Measurements from ENCODE around the gene WBP1.
"Not testable (repeated sequence)": the region's sequence is repeated elsewhere in the genome, so short reads cannot be mapped to it uniquely, and the experiment has no call there.

Gene WBP1

DNA sequence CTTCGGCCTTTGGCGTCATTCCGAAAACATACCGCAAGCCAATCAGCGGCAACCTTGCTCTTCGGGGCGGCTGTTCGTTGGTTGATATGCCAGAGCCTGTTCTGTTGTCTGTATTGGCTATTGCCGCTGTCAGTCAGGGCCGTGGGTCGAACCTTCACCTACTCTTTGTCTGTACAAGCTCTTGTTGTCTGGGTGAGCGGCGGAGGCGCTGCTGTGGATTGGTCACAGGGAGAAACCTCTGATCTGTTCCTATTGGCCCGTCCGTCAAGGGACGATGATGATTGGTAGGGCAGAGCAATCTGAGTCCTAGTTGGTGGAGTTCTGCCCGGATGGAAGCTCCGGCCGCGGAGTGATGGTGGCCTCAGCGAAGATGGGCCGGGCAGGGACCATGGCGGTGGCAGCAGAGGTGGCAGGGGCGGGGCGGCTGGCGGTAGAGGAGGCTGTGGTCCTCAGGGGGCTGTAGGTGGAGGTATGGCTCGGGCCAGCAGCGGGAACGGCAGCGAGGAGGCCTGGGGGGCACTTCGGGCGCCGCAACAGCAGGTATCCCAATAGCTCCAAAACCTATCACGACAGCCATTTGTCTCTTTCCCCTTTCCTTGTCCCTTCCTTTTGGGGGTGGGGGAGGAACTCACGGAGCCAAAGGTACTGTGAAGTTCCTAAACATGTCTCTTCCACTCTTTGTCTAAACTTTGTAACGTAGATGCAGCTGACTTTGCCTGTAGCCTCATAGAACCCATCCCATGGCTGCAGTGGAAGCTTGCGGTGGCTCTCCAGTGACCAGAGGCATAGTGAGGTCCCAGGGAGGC lies at the start of gene WBP1:
Gene WBP1 (plus strand): TSS at position 307 of the 806 bp plus-strand sequence. CDS start 165 bp downstream, at position 472.
- peak; percentile 99 for DNase-seq

DNA sequence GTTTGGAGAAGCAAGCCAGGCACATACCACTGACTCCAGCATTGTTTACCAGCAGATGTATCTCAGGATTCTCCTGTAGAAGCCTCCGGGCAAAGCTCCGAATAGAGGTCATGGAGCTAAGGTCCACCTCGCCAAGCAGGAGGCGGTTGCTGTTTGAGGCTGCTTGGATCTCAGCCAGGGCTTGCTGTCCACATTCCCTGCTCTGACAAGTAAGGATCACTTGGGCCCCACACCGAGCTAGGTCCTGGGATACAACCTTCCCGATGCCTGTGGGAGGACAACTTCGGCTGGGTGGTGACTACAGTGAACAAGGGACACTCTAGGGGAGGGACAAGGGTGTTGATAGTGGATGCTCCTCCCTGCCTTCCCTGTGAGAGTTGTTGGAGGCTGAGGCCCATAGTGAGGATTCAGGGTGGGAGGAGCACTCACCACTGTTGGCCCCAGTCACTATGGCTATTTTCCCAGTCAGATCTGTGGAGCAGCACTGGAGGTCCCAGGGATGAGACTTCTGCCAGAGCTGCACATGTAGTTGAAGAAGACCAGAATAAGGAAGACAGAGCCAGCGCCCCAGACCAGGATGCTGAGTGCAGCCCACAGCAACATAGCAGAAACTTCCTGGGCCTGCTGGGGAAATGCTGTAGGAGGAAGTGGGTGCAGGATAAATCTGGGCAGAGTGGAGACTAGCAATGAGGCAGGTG lies 45.1 kb upstream of the WBP1 start:
- no peak for DNase-seq

DNA sequence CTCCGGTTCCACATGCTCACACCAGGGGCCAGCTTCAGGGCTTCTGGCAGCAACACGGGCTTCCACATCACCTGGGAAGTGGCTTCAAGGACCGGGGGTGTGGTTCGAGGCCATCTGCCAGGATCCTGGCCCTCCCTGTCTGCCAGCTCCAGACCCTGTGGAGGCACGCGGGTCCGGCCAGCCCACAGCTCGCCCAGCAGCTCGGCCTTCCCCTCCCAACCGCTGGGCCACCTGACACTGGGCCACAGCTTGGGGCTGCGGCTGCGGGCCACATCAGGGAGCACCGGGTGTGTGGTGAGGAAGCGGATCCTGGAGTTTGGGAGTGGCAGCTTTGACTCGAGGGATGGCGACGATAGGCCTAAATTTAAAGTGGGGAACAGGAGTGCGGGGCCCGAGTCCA lies 43.8 kb upstream of the WBP1 start:
- no peak for DNase-seq

DNA sequence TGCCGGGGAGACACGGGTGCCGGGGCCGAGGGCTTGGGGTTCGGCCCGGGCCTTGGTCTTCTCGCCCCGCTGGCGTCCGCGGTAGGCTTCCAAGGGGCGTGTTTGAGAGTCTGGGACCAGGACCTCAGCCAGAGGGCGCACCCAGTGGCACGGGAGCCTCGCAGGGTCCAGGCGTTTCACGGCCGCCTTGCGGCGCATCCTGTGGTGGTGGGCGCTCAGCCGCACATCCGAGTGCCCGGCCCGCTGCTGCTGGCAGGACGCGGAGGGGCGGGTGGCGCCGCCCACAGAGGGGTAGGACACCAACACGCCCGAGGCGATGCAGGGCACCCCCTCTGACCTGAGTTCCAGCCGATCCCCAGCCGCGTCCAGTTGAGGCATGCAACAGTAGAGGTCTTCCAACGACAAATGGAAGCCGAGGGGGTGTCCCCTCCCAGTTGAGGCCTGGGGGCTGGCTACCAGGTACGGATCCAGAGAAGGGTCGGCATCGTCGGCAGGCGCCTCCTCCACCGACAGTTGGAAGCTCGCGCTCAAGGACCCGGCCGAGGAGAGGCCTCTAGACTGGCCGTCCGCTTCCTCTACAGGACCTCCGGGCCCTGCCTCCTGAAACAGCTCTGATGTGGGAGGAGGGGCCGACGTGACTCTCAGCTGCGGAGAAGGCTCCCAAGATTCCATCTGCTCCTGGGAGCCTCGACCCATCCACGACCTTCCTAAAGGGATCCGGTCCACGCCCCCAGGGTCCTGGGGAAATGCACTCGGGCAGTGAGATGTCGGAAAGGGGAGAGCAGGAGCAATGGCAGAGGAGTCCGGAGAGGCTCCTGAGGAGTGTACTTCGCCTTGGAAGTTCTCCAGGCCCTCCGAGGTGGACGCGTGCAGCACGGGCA lies 43.1 kb upstream of the WBP1 start:
- no peak for DNase-seq

DNA sequence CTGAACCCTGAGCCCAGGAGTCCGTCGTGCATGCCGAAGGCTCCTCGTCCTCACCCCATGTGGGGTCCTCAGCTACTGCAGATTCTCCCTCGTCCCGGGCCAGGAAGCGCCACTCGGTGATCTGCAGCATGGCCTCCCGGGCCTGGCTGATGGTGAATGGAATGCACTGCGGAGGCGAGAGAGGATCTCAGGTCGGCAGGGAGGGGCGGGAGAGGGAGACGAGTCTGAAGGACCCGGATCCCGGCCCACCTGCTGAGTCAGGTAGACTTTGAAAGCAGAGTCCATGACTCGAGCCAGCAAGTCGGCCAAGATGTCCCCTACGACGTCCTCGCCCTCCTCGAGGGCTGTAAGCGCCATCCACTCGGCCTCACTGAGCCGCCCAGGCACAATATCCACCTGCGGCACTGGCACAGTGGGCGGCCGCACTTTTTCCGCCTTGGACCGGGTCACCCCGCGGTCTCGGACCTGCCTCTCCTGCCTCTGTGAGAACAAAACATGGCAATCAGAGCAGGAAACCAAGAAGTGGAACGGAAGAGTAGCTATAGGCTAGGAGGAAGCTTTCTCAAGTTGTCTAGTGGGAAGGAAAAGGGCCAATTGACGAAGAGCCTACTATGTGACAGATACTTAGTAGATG lies 42.4 kb upstream of the WBP1 start:
- no peak for DNase-seq

DNA sequence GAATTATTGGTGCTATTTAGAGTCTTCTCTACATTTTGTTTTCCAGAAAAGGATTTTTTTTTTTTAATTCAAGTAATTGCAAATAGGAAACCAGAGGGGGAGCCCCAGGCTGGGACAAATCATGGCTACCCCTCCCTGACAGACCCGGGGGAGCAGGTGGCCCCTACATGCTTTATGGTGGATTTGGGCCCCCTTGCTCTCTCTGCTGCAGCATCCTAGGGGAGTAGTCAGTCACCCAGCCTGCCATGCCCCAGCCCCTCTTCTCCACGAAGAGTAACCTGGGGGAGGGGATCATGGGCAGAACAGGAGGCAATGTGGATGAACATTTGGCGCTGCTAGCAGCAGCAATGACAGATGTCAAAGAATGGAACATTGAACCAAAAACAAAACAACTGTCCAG lies 41.5 kb upstream of the WBP1 start:
- DNase-seq = no peak

DNA sequence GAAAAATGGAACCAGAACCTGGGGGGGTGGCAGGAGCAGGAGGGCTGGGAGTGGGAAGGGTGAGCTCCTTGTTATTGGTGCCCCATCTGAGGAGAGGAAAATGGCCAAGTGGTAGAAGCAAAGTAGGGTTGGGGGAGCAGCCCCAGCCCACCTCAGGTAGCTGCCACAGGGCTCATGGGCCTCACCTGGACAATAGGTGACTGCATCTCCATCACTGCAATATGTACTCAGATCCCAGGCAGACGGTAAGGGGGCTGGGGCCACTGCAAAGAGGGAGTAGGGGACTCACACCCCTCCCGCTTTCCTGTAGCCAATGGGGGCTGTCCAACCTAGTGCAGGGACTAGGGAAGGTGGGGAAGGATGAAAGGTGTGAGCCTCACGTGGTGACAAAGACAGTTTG lies 41.0 kb upstream of the WBP1 start:
- DNase-seq = no peak

DNA sequence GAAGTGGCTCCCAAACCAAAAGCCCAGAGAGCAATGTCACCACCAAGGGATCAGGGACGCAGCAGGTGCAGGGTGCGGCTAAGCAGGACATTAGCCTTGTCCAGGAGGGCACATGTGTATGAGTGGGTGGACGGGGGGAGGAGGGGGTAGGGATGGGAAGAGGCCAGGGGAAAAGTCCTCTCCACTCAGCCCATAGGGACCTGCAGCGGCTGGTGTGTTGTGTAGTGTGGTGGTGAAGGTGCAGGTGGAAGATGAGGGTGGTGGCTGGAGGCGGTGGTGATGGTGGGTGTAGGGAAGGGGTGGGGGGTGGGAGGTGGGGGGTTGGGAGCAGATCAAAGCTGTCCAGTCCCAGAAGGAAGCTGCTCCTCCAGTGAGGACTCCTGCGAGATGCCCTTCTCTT lies 40.5 kb upstream of the WBP1 start:
- DNase-seq = no peak

DNA sequence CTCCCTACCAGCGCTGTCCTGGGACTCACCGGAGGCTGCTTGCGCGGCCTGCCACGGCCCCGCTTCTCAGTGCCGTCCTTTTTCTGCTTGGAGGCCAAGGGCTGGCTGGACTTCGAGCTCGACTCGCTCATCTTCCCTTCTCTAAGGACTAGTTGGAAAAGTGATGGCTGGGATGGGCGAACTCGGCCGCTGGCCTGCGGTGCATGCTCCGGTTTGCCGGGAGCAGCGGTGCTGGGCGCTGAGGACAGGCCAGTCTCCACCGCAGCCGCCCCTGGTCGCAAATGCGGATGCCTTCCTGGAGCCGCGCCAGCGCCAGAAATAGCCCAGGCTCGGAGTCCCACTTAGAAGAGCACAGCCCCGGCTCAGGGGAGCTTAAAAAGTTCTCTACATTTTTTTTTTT lies 39.9 kb upstream of the WBP1 start:
- DNase-seq = no peak

DNA sequence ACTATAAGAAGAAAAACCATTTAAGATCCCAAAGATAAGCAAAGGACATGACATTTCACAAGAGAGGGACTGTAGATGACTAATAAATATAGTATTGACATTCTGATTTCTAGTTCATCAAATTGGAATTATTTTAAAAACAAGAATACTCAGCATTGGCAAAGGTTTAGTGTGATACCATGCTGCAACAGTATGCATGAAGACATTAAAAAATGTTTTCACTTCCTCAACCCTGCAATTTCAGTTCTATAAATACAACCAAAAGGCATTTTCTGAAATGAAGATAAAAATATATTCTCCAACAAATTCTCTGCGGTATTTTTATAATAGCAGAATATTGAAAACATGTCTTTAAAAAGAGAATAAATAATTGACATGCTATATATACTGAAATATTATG lies 38.9 kb upstream of the WBP1 start:
- DNase-seq = no peak

DNA sequence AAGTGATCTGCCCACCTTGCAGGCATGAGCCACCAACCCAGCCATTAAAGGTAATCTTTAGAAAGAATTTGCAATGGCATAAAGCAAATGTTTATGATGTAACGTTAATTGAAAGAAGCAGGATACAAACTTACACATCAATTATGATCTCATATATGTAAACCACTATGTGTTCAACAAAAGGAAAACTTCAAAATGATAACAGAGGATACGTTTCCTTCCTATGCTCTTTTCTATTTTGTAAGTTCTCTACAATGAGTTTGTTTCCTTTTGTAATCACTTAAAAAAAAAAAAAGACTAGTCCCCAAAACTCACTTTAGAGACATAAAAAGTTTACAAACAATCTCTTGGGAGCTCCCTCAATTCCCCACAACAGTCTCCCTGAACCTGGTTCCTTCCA lies 38.2 kb upstream of the WBP1 start:
- DNase-seq = no peak

DNA sequence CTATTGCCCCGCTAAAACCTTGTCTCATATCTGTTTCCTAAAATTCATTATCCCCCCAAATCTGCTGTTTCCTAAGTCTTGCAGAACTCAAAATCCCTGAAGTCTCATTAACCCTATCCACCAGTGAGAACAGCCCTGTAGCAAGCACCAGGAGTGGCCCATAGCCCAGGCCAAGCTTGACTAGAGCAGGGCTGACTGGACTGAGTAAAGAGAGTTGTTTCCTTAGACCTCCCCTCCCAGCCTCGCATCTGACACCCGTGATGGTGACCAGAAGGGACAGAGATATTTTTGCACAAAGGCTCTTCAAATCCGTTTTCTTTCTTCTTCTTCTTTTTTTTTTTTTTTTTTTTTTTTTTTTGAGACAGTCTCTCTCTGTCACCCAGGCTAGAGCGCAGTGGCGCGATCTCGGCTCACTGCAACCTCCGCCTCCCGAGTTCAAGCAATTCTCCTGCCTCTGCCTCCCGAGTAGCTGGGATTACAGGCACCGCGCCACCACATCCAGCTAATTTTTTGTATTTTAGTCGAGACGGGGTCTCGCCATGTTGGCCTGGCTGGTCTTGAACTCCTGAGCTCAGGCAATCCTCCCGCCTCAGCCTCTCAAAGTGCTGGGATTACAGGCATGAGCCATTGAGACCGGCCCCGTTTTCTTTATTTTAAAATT lies 37.7 kb upstream of the WBP1 start:
- DNase-seq = not testable (repeated sequence)

DNA sequence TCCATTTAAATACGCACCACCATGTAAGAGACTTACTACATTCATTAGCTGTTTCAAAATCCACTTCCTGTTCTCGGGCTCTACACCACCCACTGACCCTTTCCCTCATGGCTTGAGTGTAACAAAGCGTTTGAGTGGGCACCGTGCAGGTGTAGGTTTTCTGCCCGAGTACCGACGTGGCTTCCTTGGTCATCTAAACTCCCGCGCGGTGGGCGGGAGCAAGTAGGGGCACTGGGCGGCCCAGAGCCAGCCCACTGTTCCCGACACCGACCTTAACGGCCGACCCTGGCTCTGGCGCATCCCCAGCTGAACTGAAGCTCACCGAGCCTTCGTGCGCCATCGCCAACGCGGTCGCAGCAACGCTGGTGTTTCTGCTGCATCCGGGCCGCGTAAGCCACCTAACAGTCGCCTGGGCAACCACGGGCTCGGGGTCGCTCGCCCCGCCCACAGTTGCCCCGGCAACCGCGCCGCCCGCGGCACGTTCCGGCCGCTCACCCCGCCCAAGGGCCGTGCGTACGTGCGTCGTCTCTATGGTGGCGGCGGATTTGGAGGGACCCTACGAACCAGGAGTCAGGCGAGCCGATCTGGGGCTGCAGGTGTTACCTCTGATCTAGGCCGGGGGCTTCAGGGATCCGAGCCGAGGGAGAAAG lies 36.9 kb upstream of the WBP1 start, which contains the start of the genes C2orf81 and WDR54:
Gene C2orf81 (minus strand): TSS at position 399 of the 650 bp plus-strand sequence. CDS start 59 bp downstream, at position 340.
Gene WDR54 (plus strand): TSS at position 510 of the 650 bp plus-strand sequence. CDS start 424 bp downstream, outside the sequence.
- peak; percentile 93 for DNase-seq

DNA sequence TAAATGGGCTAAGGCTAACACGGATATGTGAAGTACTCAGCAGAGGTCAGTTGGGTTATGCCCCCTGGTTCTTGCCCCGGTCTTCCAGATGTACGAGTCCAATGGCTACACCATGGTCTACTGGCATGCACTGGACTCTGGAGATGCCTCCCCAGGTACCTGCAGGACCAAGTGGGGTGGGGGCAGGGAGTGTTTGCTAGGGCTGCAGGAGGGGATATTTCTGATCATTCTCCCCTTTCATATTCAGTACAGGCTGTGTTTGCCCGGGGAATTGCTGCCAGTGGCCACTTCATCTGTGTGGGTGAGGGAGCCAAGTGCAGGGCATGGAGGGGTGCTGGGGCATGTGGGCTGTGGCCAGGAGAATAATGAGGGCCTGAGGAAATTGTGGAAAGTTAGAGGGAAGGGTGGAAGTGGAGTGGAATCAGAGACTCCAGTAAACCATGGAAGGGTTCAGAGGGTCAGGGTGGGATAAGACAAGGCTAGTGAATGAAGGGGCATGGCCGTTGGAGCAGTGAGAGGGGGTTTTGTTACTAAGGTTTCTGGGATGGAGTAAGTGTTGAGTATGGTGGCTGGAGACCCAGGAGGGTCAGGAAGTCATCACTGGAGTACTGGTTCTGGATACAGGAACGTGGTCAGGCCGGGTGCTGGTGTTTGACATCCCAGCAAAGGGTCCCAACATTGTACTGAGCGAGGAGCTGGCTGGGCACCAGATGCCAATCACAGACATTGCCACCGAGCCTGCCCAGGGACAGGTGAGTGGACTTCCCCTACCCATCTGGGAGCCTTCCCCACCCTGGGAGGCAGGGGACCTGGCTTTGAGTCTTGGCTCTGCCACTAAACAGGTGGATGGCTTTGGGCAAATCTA lies 34.8 kb upstream of the WBP1 start:
- no peak for DNase-seq

DNA sequence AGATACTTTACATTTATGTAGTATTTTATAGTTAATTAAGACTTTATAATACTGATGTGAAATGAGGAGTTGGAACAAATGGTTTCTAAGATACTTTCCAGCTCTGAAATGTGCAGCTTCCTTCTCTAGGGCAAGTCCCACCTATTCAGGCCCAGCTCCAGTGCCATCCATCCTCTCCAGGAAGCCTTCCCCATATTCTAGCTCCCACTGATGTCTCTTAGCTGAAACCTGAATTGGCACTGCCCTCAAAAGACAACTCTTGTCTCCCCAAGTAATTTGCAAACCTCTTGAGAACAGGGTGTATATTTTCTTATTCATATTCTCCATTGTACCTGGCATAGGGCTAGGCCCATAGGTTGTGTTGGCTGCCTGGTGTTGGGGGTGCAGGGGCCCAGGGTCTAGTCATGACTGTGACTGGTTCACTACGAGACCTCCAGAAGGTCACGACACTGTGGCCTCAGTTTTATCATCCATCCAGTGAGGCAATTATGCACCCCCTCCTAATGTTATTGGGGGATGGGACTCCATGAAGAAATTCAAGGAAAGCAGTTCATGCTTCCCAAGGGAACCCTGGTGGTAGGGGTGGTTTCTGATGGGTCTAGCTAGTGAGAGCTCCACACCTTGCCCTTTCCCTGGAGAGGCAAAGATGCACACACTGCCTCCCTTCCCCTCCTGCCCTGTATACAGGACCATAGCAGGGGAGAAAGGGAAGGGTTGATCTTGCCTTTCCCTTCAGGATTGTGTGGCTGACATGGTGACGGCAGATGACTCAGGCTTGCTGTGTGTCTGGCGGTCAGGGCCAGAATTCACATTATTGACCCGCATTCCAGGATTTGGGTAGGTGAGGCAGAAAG lies 33.9 kb upstream of the WBP1 start:
- DNase-seq = no peak

DNA sequence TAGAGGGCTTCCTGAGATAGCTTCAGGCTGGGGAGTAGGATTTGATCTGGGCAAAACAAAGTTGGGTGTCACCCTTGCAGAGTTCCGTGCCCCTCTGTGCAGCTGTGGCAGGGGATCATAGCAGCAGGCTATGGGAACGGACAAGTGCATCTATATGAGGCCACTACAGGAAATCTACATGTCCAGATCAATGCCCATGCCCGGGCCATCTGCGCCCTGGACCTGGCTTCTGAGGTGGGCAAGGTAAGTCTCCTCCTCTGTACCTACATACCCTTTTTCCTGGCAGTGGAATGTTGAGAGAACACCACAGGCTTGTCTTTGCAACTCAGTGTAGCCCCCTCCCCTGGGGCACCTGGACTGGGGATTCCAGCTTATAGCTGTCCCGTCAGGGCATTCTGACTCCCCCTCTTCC lies 33.2 kb upstream of the WBP1 start:
- DNase-seq = no peak

DNA sequence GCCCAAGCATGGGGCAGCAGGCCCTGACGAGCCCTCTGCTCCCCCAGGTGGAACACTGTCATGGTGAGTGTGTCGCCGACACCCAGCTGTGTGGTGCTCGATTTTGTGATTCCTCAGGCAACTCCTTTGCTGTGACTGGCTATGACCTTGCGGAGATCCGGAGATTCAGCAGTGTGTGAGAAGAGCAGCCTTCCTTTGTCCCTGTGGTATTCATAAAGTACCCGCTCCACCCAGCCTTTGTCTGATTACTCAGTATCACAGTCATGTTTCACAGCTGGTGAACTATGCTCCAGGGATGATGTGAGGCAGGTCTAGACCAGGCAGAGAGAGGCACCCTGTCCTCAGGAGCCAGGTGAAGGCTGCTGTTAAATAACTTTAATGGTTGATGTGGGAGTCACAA lies 32.7 kb upstream of the WBP1 start:
- DNase-seq = no peak

DNA sequence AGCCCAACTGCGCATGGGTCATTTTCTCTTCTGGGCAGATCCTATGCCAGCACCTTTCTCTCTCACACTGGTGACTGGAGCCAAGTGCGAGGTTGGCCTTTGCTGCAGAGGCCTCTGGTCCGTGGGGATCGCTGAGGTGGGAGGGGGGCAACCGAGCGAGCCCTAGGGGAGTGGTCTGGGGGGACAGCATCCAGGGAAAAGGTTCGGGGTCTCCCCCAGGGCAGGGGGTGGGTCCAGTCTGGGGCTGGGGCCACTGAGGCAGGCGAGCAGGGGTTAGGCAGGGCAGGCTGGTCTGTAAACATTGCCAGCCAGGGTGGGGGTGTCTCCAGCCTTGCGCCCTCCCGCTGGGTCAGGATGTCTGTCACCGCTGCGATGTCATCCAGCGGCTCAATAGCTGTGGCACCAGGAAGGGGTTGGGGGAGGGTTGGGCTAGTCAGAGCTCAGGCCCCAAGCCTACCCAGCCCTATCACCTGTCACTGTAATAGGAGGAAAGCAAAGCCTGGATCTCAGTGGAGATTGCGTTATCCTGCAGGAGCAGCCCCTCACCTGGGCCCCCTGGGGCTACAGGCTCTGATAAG lies 32.0 kb upstream of the WBP1 start:
- no peak for DNase-seq

DNA sequence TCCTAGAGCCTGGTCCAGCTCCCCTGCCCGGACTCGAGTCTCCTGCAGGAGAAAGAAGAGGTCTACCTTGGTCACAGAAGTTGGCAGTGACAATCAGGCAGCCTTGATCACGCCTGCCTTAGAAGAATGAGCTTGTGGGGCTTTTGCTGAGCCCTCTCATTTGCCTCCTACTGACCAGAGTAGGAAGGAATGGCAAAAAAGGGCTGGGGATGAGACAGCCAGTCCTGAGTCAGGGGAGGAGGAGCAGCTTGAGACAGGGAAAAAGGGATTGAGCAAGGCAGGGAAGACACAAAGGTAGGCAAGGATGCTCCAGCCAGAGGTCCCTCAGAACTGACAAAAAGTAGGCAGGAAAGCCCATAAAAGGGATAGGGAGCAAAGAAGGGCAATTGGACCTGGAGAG lies 30.7 kb upstream of the WBP1 start:
- no peak for DNase-seq

All from NCI-H1436 (cell line).